Transverse colon (tissue), 4 donors: ENCODE data around the gene TMC5.

ENCODE experiments used
- CTCF ChIP-seq, 5 experiments: fragments of 200-600 bp in 3 of 5; fragments of 450-650 bp in 2 of 5; sonication (generic) in 3 of 5; IDR thresholded peaks; 1 replicate in 2 of 5; 2 replicates in 3 of 5; pipeline ENCODE4 v1.5.1; 2016 to 2017; ENCODE audit warnings: antibody characterized with exemption in 5 of 5, inconsistent platforms in 3 of 5, mild to moderate bottlenecking in 2 of 5, moderate library complexity in 1 of 5
- EP300 ChIP-seq: sonication (generic); formaldehyde crosslinking; IDR thresholded peaks from one replicate; pipeline ENCODE4 v1.6.1; 2017; ENCODE audit warnings: antibody characterized with exemption, low read depth
- POLR2A ChIP-seq: fragments of 450-650 bp; IDR thresholded peaks from one replicate; pipeline ENCODE4 v1.6.1; 2016; ENCODE audit warnings: antibody characterized with exemption, mild to moderate bottlenecking, moderate library complexity
- POLR2AphosphoS5 ChIP-seq, 3 donors: sonication (generic); formaldehyde crosslinking; IDR thresholded peaks; one replicate each; pipeline ENCODE4 v1.6.1; 2016; ENCODE audit warnings: antibody characterized with exemption in 3 of 3

- TF ChIP-seq POLR2AphosphoS5 (IDR thresholded peaks at IDR 0.05) (peak; percentile 29 to 80 (median 66)), CTCF (IDR thresholded peaks at IDR 0.05) (no peak), POLR2A (peak; percentile 62), EP300 (no peak)
These were observed 103.2 kb downstream of the TMC5 start for GRCh38 chr16:19520861-19521331.
